Right kidney (tissue), 1 donor: ENCODE results near the gene ITGB2.

Experiments used
- DNase-seq: peaks from one replicate; pipeline ENCODE4 v3.0.0-alpha.2; 2016

The ITGB2 gene

DNA sequence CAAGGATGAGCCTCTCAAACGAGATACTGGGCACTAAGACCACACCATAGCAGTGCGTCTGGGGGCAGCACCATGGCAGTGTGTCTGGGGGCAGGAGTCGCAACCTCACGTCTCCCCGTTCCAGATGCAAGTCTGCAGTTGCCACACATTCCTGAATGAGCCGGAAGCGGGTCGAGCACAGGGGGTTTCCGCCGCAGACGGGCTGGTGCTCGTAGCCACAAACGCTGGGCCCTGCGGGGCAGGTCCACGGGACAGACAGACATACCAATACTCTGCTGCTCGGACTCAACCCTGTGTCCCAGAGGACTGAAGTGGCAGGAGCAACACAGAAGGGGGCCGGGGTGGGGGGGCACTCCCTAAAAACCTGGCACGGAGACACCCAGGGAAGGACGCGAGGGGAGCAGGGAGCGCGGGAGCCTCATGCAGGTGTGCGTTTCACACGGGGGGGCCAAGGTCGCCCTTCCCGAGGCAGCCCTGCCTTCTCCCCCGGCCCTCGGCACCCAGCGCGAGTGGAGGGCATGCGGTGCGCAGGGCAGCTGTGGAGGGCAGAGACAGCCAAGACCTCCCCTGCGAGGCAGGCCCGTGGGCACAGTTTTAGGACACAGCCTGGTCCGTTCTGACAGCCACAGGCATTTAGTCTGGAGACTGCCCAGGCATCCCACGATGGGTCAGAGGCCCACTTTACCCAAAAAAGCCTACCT lies 71.7 kb downstream of the ITGB2 start:
- no peak for DNase-seq

GRCh38 chr21:44847261-44848056 lies 73.2 kb downstream of the ITGB2 start:
- no peak for DNase-seq

- DNase-seq: no peak
Observed at GRCh38 chr21:44846485-44847260, 74.0 kb downstream of the ITGB2 start.

GRCh38 chr21:44846224-44846484 lies 74.5 kb downstream of the ITGB2 start:
- no peak for DNase-seq

DNA sequence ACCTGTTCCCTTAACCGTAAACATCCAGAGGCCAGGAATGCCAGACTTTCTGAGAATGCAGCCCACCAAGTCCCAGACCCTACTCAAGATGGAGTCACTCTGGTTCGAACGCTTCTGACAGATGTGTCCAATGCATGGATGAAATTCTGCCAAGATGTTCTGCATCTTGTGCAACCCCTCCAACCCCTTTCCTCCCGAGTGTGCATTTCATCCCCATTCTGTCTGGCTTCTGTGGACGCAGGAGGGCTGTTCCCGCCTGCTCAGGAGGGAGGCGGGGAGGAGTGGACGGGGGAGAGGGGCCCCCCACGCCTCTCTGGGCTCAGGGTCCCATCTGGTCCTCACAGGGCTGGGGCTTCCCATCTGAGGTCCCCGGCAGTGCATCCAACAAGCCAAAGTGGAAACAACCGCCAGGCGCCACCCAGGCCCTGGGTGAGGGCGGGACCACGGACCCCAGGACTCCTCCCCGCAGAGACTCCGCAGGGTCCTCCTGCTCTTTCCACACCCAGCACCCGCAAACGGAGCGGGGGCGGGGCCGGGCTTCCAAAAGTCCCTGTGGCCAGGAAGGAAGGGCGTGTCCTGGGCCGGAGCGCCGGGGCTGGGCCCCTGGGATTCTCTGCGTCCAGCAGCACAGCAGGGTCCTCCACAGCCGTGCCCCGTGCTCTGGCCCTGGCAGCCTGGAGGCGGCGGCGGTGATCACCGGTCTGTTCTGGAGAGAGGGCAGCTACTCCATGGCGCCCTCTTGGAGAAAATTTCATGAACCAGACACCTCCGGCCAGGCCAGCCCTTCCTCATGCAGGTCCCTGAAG lies 75.1 kb downstream of the ITGB2 start:
- DNase-seq: peak; percentile 75

DNA sequence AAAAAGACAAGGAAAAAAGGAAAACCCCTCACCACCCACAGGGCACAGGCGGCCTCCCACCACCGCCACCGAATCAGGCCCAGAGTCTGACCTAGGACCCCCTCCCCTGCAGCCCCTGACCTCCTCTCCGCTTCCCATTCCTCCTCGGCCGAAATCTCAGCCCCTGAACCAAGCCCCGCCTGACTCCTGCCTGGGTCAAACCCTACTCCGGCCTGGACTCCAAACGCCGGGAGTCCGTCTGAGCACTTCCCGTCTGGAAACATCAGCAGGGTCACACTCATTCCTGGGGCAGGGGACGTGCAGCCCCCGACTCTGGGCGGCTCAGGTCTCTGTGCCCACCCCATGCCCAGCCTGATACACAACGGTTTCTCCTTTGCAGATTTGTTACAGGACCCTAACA lies 76.4 kb downstream of the ITGB2 start:
- no peak for DNase-seq

DNA sequence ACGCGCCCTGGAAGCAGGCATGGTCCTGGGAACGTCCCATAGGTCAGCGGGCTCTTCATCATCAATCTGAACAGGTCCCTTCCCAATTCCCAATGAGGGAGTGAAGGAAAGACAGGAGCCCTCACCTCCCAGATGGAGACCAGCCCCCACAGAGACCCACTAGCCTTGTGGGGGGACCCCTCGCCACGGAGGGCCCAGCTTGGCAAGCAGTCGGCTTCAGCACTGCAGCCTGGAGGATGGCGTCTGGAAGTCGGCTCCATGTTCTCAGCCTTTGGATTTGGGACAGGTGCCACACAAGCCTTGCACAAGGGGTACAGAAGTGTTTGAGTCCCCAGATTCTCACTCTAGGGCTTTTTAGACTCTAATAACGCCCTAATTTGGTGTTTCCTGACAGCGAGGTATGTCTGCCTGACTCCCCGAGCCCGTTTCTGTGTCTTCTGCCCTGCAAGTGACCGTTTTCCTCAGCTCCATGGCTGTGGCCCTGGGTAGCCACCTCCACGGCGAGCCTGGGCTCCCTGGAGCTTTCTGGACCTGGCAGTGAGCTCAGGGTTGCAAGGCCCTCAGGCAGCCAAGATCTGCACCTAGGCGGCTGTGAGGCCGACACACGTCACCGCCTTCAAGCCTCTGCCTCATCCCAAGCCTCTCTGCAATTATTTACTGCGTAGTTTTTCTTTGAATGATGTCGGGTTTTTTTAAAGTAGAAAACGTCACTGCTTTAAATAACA lies 77.8 kb downstream of the ITGB2 start:
- no peak for DNase-seq

DNA sequence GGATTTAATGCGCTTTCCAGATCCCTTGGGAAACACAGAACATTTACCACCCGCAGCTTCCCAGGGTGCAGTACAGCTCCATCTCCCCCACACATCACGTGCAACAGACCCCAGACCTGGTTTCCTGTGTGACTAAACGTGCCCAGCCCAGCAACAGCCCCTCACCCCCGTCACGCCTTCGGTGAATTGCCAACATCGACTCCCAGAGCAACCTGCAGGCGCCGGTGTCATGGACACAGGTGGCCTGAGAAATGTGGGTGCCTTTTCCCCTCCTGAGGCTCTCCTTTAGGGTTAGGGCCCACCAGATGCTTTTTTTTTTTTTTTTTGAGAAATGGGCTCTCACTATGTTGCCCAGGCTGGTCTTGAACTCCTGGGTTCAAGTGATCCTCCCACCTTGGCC lies 78.6 kb downstream of the ITGB2 start:
- DNase-seq: no peak

- no peak for DNase-seq
Observed at GRCh38 chr21:44840771-44841170, 79.9 kb downstream of the ITGB2 start.

DNA sequence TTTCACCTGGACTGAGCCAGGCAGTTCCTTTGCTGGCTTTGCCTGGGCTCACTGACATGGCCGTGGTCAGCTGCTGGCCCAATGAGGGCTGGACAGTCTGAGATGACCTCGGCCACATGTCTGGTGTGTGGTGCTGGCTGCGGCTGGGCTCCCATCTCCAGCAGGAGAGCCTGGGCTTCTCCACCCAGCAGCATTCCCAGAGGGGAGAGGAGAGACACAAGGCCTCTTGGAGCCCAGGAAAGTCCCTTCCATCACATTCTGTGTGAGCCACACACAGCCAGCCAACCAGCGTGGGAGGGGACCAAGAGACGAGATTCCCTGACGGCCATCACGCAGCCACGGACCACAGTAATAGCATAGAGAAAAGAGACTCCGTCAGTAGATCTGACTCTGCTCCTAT lies 81.7 kb downstream of the ITGB2 start:
- DNase-seq: no peak

- no peak for DNase-seq
Observed at GRCh38 chr21:44838039-44838895, 82.4 kb downstream of the ITGB2 start.

DNA sequence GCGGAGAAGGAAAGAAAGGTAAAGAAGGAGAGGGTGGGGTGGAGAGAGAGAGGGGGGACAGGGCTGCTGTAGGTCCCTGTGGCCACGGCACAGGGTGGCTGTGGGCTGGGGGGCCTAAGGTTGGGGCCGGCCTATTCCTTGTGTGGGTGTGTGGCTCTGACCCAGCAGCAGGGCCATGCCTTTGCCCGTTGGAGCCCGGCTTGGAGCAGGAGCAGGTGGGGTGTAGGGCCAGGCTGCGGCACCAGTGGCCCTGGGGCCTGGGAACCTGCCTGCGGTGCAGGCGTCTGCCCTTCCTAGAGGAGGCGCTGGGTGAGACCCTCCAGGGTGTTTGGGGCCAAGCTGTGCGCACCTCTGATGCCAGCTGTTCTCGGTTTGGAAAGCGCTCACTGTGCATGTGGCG lies 83.2 kb downstream of the ITGB2 start:
- DNase-seq: no peak

GRCh38 chr21:44836666-44837471 lies 83.8 kb downstream of the ITGB2 start:
- no peak for DNase-seq

GRCh38 chr21:44836349-44836665 lies 84.4 kb downstream of the ITGB2 start:
- no peak for DNase-seq
